Ovary (tissue), 3 donors: Measurements from ENCODE around the gene MUCL3.

Source experiments
- CTCF ChIP-seq, 3 donors: fragments of 450-650 bp in 2 of 3; fragments of 200-600 bp in 1 of 3; IDR thresholded peaks; one replicate each; pipeline versions ENCODE4 v1.5.1 to v1.8.0; 2016 to 2022; ENCODE audit warnings: antibody characterized with exemption in 3 of 3, mild to moderate bottlenecking in 1 of 3
- EP300 ChIP-seq: sonication (generic); formaldehyde crosslinking; IDR thresholded peaks from one replicate; pipeline ENCODE4 v1.6.1; 2017; ENCODE audit warnings: antibody characterized with exemption
- donor health status: DM: no; HTN: no; CAD: no.

- TF ChIP-seq CTCF (IDR thresholded peaks at IDR 0.05): no peak
- no peak for TF ChIP-seq EP300
Measured at GRCh38 chr6:30917041-30917440, 23.7 kb upstream of the MUCL3 start.
